Chondrocyte (in vitro differentiated cells): Measurements from ENCODE around the gene UNC119B. TPM values are rescaled to one million over a fixed set of nuclear protein-coding genes. Genes with fewer than 3 reads are reported as not detected.
A peak's percentile ranks its signal among the peaks of the same experiment; 100 is the strongest.

Source experiments
- DNase-seq: peaks from one replicate; pipeline ENCODE4 v3.0.0; 2021; ENCODE audit warnings: mixed read lengths, low spot score
- H3K27ac Mint-ChIP-seq: one replicate; pipeline ENCODE4 v1.8.0; 2021; ENCODE audit warnings: mild to moderate bottlenecking, moderate library complexity, mixed read lengths; ENCODE audit not compliant: unreplicated experiment
- H3K27me3 Mint-ChIP-seq: 2 replicates; pipeline ENCODE4 v1.8.0; 2021; ENCODE audit warnings: low read depth, mixed read lengths
- H3K36me3 Mint-ChIP-seq: 2 replicates; pipeline ENCODE4 v1.8.0; 2021; ENCODE audit warnings: low read depth, mixed read lengths
- H3K4me1 Mint-ChIP-seq: 2 replicates; pipeline ENCODE4 v1.8.0; 2021; ENCODE audit warnings: low read depth, mild to moderate bottlenecking, mixed read lengths
- H3K4me3 Mint-ChIP-seq: one replicate; pipeline ENCODE4 v1.8.0; 2021; ENCODE audit warnings: mild to moderate bottlenecking, moderate library complexity, mixed read lengths; ENCODE audit not compliant: unreplicated experiment
- H3K9me3 Mint-ChIP-seq: 2 replicates; pipeline ENCODE4 v1.8.0; 2021; ENCODE audit warnings: low read depth, mixed read lengths
- total RNA-seq: library from RNA; stranded (reverse); gene quantifications from 3 replicates; pipeline ENCODE4 v1.2.1, GENCODE V29; 2021
- TF ChIP-seq, protein P1 (sequence below): fragments of 200-600 bp; sonication (generic); IDR thresholded peaks from 2 replicates; pipeline ENCODE4 v1.5.0; 2021; ENCODE audit warnings: antibody characterized with exemption, mild to moderate bottlenecking, moderate library complexity

Gene UNC119B
- total RNA-seq, 1 donor from 2014 or later, result 22.3 TPM

DNA sequence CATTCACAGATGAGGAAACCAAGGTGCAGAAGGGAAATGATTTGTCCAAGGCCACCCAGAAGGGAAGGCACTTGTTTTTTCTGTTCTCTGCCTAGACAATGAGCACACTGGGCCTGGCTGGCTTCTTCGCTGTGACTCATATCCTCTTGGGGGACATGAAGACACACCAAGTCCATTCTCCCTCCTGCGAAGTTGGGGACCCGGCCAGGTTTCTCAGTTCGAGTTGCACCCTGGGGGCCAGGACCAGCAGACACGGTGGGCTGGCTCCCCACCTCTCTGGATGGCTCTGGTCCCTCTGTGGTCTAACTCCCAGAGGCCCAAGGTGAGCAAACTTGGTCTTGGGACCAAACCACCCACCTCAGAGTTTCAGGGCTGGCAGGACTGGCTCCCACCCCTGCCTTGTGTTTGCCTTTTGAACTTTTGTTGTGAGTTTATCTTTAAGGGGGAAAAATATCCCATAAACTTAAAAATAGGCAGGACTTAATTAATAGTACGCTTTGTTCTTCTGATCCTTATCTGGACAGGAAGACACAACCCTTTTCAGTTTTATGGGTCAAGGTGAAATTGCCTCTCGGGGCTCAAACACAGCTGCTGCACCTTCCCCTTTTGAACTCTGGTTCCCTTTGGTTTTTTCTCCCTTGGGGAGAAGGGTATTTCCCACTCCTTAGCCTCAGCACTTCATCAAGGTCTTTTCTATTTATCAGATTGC is 32.3 kb upstream of the UNC119B start:
- TF ChIP-seq, protein P1, sequence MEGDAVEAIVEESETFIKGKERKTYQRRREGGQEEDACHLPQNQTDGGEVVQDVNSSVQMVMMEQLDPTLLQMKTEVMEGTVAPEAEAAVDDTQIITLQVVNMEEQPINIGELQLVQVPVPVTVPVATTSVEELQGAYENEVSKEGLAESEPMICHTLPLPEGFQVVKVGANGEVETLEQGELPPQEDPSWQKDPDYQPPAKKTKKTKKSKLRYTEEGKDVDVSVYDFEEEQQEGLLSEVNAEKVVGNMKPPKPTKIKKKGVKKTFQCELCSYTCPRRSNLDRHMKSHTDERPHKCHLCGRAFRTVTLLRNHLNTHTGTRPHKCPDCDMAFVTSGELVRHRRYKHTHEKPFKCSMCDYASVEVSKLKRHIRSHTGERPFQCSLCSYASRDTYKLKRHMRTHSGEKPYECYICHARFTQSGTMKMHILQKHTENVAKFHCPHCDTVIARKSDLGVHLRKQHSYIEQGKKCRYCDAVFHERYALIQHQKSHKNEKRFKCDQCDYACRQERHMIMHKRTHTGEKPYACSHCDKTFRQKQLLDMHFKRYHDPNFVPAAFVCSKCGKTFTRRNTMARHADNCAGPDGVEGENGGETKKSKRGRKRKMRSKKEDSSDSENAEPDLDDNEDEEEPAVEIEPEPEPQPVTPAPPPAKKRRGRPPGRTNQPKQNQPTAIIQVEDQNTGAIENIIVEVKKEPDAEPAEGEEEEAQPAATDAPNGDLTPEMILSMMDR, result no peak
- H3K27ac Mint-ChIP-seq, result no peak overlapping the region
- no peaks in the 10 kb centered on the region for H3K4me1 Mint-ChIP-seq
- no peaks in the 10 kb centered on the region for H3K9me3 Mint-ChIP-seq
- no peak overlapping the region for H3K4me3 Mint-ChIP-seq
- H3K27me3 Mint-ChIP-seq, result peaks cover 3% of the 10 kb centered on the region
- peak; percentile 59 for DNase-seq
- H3K36me3 Mint-ChIP-seq, result no peaks in the 10 kb centered on the region

DNA sequence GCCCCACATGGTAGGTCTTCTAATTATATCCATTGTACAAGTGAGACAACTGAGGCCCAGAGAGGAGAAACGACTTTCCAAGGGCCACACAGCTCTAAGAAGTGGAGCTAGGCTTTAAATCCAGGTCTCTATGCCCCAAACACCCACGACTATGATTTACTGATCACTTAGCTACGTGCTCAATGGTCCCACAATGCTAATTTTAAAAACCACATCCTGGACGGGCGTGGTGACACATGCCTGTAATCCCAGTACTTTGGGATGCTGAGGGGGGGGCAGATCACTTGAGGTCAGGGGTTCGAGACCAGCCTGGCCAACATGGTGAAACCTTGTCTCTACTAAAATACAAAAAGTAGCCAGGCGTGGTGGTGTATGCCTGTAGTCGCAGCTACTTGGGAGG is 31.7 kb upstream of the UNC119B start:
- H3K27me3 Mint-ChIP-seq, result peaks cover 3% of the 10 kb centered on the region

DNA sequence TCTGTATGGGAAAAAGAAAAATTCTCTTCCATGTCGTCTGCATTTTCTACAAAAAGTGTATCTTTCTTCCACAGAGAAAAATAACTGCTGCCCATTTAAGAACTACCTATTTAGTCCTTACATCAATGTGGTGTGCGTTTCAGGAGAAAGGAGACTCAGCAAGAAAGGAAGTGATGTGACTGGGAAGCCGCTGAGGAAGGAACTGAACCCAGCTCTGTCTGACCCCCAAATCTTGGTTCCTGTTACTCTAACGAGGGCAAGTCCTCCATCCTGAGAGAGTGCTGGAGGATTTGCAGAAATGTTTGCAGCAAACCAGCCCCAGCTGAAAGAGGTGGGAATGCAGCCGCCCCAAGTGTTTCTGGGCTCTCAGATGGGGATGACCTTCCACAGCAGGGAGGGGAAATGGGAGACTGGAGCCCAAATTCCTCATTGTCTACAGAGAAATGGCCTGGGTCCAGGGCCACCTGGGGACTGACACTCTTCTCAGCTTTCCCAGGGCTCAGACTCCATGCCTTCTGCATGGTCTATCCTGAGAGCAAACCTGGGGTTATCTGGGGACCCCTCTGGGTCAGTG is 30.0 kb upstream of the UNC119B start:
- Mint-ChIP-seq H3K9me3 (no peaks in the 10 kb centered on the region), H3K27ac (no peak overlapping the region), H3K4me3 (no peak overlapping the region), H3K36me3 (no peaks in the 10 kb centered on the region), H3K27me3 (no peaks in the 10 kb centered on the region), H3K4me1 (no peaks in the 10 kb centered on the region)
- TF ChIP-seq, protein P1, result no peak
- DNase-seq, result peak; percentile 24

More for the DNA sequence above, 31.7 kb upstream of the UNC119B start:
- H3K4me1 Mint-ChIP-seq, result no peaks in the 10 kb centered on the region
- H3K9me3 Mint-ChIP-seq, result no peaks in the 10 kb centered on the region
- peak; percentile 24 for DNase-seq
- H3K36me3 Mint-ChIP-seq, result no peaks in the 10 kb centered on the region
- no peak overlapping the region for H3K27ac Mint-ChIP-seq
- TF ChIP-seq, protein P1, result no peak
- H3K4me3 Mint-ChIP-seq, result no peak overlapping the region

DNA sequence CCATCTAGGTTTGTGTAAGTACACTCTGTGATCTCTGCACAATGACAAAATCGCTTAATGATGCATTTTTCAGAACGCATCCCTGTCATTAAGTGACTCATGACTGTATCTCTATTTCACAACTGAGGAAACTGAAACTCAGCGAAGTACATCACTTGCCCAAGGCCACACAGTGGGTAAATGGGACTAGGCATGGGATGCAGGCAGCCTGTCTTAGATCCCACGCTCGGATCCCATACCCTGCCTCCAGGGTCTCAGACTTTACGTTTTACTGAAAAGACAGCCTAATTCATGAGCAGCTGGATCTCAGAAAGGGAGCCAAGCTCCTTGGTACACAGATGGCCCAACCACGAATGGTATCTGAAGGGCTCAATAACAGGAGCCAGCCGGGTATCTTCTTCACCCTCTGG is 25.7 kb upstream of the UNC119B start:
- H3K36me3 Mint-ChIP-seq, result no peaks in the 10 kb centered on the region
- H3K4me3 Mint-ChIP-seq, result no peak overlapping the region
- H3K27me3 Mint-ChIP-seq, result no peaks in the 10 kb centered on the region
- H3K27ac Mint-ChIP-seq, result no peak overlapping the region
- H3K9me3 Mint-ChIP-seq, result no peaks in the 10 kb centered on the region
- TF ChIP-seq, protein P1, result no peak
- H3K4me1 Mint-ChIP-seq, result peaks cover 20% of the 10 kb centered on the region
- no peak for DNase-seq

DNA sequence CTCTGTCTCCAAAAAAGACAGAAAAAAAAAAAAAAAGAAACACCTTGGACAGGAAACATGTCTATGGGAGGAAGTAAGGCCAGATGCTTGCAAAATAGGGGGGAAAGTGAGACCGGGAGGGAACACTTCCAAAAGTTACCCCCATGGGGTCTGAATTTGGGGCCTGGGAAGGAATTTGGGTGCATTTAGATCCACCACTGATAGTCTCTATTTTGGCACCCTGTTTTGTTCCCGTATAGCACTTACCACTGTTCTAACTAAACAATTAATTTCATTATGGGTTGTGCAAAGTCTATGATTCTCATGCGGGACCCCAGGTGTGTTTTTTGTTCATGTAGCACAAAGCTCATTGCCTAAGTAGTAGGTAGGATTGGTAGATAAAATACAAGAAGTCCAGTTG is 24.7 kb upstream of the UNC119B start:
- Mint-ChIP-seq H3K4me1 (peaks cover 28% of the 10 kb centered on the region), H3K27me3 (no peaks in the 10 kb centered on the region), H3K36me3 (no peaks in the 10 kb centered on the region), H3K27ac (no peak overlapping the region), H3K4me3 (no peak overlapping the region), H3K9me3 (no peaks in the 10 kb centered on the region)
- no peak for DNase-seq
- TF ChIP-seq, protein P1, result no peak
